AG09319 (cell line): ENCODE measurements around the gene ATP10D.

Experiments used
- DNase-seq: peaks from one replicate; pipeline ENCODE4 v3.0.0-alpha.2; 2010; ENCODE audit warnings: low read depth; ENCODE audit errors: extremely low read depth
- CTCF ChIP-seq: IDR thresholded peaks from 2 replicates; pipeline ENCODE4 v1.5.1; 2011; ENCODE audit warnings: low read depth, mild to moderate bottlenecking, inconsistent platforms, low read length, moderate library complexity

Gene ATP10D

DNA sequence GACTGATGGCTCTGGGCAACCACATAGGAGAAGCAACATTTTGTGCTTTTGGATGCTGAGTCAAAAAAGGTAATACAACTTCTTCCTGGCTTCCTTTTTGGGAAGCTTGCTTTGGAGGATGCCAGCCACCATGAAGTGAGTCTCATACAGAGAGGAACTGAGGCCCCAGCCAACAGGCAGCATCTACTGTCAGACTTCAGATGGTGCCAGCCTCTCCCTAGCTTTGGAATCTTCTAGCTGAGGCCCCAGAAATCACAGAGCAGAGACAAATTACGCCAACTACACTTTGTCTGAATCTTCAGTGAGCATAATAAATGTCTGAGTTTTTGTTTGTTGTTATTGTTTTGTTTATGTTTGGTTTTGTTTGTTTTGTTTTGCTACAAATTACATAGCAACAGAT lies 136.1 kb downstream of the ATP10D start:
- TF ChIP-seq CTCF: no peak
- no peak for DNase-seq

GRCh38 chr4:47624031-47624441 lies 139.0 kb downstream of the ATP10D start:
- TF ChIP-seq CTCF: no peak
- no peak for DNase-seq

GRCh38 chr4:47631161-47631560 lies 146.1 kb downstream of the ATP10D start:
- TF ChIP-seq CTCF: no peak
- DNase-seq: no peak

DNA sequence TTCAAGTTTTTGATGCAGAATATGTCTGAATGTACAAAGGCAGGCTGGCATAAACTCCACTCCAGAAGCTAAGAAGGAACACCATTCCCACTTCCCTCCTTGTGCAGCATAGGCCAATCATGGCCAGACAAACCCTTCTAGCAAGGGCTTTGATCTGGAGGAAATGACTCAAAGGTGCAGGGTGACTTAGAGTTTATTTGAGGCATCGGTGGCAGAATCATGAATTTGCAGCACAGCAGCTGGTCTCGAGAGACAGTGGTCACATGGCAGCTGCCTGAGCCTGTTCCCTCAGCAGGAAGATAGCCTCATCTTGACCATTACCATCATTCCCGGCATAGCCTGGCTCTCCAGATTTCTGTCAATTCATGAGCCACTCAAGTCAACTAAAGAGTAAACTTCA lies 154.5 kb downstream of the ATP10D start:
- no peak for TF ChIP-seq CTCF

DNA sequence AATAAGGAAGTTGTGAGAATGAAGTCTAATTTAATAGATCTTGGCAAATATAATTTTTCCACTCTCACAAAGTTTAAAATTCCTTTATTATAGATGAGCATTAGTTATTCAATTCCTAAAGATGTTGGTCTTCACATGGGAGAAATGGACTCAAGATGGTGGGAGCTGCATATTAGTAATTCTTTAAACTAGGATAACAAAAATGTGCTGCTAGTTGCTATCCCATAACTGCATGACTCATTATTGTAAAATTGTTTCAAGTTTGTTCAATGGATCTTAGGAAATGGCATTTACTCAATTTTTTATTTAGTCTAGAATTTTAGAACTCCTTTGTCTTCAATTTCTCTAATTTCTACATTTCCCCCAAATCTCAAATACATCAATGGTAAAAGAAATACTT lies 155.8 kb downstream of the ATP10D start:
- no peak for DNase-seq
- TF ChIP-seq CTCF: no peak

More for the DNA sequence above, 154.5 kb downstream of the ATP10D start:
- no peak for DNase-seq

GRCh38 chr4:47641755-47642154 lies 156.7 kb downstream of the ATP10D start:
- TF ChIP-seq CTCF: no peak
- DNase-seq: no peak

DNA sequence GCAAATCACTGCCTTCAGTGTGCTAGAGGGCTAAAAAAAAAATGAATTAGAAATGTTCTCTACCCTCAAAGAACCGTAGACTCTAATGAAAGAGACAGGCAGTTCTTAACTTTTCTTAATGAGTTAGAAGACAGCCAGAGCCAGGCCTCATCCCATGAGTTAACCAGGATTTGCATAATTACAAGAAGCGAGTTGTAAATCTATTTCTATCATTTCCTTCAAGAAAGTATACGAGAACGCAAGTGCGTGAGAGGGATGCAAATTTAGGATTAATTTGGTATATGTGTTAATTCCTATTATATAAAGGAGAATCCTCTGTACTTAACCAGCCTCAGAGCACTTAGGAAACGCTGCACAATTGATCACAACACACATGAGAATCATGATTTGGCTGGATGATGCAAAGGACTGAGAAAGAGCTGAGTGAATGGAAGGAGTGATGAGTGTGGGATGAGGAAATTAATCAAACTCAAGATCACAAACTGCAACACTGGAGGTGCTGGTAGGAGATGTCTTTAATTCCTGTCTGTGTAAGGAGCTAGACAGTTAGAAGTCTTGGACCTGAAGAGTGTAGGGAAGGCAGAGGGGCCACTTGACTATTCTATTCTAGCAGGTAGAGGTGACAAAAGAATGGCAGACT lies 157.2 kb downstream of the ATP10D start:
- TF ChIP-seq CTCF: no peak
- DNase-seq: no peak
